Keratinocyte (primary cell): ENCODE data around the gene ZNF710.

ENCODE experiments used
- CTCF ChIP-seq, 3 experiments: IDR thresholded peaks in 1 of 3; conservative IDR thresholded peaks in 1 of 3; optimal IDR thresholded peaks in 1 of 3; 2 replicates in 2 of 3; 3 replicates in 1 of 3; pipeline versions ENCODE3 to v1.5.1; 2011; ENCODE audit warnings: low read length in 3 of 3, mild to moderate bottlenecking in 3 of 3, moderate library complexity in 2 of 3, control low read depth in 1 of 3, inconsistent platforms in 1 of 3; ENCODE audit not compliant: insufficient read depth in 2 of 3; ENCODE audit errors: extremely low read depth in 1 of 3
- EZH2 ChIP-seq: IDR thresholded peaks from one replicate; pipeline ENCODE4 v1.6.1; 2012; ENCODE audit warnings: inconsistent platforms, mild to moderate bottlenecking, low read length, moderate library complexity

- TF ChIP-seq CTCF (optimal IDR thresholded peaks at IDR 0.05 in 1 of 3, IDR thresholded peaks at IDR 0.05 in 1 of 3, conservative IDR thresholded peaks at IDR 0.05 in 1 of 3; ENCODE audit: extremely low read depth in 1 of 3, insufficient read depth in 2 of 3, low read length in 3 of 3) (no peak), EZH2 (no peak)
Measured at GRCh38 chr15:90101969-90102890, 101.1 kb downstream of the ZNF710 start, which contains the start of gene IDH2.
